NCI-H446 (cell line): Measurements from ENCODE around the gene ZCCHC14.
"Not testable (repeated sequence)": the region's sequence is repeated elsewhere in the genome, so short reads cannot be mapped to it uniquely, and the experiment has no call there.

Experiments
- DNase-seq, 2 experiments: peaks; one replicate each; lab custom pipeline; 2025; lab: John Stamatoyannopoulos, UW

Gene ZCCHC14

DNA sequence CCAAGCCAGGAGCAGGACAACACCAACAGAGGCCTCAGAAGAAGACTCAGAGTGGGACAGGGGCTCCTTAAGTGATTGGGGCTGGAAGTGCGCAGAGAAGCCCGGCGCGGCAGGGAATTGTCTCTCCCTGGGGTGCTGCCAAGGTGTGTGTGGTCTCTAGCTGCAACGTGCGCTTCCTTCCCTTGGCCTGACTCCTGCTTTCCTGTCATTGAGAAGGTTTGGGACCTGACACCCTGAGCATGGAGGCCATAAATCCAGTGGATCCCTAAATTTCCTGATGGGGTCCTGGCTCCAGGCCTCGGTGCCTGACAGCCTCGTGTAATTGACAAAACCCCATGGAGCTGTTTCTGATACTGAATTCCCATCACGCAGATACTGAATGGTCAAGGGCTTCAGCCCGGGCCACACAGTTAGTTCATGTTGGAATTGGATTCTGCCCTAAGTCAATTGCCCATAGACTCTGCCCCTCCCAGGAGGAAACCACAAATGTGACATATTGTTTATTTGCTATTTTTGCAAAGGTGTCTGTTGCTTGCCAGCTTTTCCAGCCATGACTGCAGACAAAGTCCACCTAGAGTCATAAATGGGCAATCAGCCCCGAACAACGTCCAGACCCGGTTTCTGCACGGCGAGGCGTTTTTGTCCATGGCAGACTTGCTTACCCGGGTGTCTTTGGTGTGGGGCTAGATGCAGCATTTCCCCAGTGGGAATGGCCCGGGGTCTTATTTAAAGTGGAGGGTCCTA, 4.4 kb upstream of the ZCCHC14 start:
- DNase-seq = not testable (repeated sequence)

DNA sequence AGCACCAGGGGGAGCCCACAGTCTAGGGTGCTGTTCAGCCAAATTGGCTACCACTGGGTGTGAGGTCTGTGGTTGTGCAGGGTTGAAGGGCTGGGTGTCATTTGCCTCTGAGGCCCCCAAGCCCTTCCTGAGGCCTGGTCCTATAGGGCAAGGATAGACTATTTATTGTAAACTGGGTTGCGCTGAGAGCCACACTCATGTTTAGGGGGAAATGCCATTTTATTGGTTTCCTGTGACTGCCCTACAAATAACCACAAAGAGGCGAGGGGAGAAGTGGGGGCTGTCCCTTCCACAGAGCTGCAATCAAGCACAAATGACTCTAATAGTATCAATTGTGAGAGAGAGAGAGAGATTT, 3.6 kb upstream of the ZCCHC14 start:
- DNase-seq = no peak

DNA sequence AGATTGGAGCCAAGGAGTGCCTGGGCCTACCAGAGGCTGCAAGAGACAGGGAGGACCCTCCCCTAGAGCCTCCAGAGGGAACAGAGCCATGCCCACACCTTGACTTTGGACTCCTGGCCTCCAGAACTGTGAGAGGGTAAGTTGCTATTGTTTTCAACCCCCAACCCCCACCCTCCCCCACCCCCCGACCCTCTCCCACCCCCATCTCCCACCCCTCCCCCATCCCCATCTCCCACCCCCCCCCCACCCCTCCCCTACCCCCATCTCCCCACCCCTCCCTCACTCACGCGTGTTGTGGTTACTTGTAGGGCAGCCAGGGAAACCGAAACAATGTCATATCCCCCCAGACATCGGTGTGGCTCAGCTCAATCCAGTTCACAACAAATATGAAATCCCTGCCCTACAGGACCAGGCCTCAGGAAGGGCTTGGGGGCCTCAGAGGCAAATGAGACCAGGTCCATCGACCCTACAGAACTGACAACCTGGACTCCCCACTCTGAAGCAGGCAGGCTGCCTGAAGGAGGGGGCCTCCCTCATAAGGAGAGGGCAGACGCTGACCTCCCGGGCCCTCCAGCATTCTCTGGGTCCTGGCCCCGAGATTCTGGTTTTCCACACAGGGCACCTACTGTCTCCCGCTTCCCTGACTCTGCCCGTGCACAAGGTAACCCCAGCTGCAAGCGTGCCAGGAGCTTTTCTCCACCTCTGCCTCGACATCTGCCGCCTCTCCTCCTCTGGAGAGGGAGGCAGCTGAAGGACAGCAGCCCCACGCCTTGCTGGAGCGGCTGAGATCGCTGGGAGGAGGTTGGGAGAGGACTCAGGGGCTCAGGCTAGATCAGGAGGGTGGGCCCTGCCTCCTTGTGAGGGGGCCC, 3.0 kb upstream of the ZCCHC14 start:
- no peak for DNase-seq

DNA sequence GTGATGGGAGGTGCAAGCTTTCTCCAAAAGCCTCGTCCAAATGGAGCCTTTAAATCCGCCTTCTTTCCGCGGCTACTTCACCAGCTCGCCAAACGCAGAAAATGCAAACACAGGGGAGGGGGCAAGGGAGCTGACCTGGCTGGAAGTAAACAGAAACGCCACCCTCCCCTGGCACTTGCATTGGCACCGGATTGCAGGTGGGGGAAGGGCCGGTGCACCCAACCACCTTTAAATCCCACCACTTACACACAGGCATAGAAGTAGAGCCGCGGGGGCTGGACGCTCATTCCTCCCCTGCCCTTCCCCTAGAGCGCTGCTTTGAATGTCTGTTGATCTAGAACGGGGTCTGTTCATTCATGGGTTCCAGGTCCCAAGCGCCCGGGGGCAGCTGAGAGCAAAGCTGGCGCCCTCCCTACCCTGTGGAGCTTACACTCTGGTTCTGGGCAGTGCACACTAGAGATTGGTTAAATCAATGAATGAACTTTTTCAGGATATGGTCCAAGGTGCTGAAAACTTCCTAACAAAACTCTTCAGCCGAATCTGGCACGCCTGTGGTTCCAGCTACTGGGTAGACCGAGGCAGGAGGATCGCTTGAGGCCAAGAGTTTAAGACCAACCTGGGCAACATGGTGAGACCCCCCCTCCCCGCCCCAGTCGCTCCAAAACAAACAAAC, 920 bp upstream of the ZCCHC14 start:
- no peak for DNase-seq

DNA sequence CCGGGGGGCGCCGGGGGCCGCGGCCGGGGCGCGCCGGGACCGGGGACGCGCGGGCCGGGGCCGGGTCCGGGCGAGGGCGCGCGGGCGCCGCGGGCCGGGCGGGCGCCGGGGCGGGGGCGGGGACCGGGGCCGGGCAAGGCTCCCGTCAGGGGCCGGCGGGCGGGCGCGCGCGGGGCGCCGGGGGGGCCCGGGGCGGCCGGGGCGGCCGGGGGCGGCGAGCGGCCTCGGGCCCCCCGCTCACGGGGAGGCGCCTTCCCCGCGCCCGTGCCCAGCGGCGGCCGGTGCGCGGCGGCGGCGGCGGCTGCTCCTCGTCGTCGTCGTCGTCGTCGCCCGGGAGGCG, 563 bp downstream of the ZCCHC14 start:
- no peak for DNase-seq

DNA sequence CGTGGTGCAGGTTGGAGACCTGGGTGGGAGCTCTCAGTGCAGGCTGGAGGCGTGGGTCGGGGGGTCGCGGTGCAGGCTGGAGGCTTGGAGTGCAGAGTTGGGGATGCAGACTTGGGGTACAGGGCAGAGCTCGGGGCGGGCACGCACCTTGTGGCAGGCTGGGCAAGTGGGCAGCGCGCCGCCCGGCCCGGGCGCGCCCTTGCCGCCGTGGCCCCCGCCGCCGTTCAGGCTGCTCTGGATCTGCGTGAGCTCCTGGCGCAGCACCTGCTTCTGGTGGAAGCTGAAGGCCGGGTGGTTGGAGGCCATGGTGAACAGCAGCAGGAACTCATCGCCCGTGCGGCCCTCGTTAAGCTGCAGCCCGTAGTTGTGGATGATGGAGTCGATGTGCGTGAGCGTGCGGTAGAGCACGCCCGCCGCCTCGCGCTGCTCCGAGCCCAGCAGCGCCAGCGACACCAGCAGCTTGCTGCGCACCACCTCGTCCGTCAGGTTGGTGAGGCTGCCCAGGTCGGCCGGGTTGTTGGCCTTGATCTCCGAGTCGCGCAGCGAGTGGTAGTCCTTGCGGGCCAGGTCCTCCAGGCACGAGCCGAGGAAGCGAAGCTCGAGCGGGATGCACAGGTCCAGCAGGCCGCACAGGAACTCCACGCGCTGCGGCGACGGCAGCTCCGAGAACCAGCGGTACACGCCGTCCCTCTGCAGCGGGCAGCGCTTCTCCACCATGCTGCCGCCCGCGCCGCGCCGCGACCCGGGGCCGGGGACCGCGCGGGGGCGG, 1.1 kb downstream of the ZCCHC14 start:
- DNase-seq = no peak

DNA sequence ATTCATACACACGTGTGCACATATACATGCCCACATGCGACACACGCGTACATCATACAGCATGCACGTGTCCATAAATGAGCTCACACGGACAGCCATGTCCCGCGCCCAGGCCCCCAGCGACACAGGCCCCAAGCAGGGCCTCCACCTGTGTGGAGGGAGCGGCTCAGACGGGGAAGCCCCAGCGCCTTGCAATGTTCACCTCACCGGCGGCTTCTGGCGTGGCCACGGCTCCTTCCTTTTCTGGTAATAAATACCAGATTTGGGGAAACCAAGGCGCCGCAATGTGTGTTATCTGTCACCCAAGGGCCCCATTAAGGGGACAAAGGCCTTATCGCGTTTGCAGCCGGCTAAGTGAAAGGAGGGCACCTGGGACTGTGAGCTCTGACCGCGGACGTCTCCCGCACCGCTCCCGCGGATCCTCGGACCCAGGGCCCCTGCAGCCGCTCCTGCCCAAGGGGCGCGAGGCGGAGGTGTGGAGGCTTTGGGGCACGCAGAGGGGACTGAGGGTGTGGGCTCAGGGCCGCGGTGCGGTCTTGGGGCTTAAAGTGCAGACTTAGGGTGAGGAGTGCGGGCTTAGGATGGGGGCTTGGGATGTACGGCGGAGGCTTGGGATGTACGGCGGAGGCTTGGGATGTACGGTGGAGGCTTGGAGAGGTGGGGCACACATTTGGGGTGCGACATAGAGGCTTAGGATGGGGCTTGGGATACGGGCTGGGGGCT, 1.9 kb downstream of the ZCCHC14 start:
- not testable (repeated sequence) for DNase-seq

DNA sequence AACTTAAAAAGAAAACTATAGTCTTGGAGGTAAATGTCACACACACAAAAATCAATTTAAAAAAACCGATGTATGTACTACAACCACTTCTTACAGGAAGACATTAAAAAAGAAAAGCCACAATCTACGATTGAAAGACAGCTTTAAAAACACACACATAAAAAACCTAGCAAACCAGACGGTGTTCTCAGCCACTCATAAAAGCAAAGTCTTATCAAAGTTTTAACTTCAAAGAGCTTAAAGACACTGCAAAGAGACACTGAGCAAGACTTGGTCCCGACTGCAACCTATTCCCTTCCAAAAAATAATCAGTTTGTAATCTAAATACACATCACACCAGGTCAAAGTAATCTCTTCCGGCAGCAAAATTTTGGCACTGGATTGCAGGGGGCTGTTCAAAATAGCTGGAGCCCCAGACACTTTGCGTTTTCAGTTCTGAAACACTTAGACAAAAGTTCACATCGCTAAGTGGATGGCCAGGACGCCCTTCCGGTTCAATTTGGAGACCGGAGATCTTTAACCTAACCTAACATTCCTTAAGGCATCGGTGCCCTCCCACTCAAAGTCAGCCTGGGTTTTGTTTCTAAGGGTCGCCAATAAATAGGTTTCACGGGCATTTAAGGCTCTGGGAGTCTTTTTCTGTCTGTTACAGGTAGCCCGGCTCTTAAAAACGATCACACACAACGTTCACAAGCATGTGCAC, 2.6 kb downstream of the ZCCHC14 start:
- DNase-seq = no peak

DNA sequence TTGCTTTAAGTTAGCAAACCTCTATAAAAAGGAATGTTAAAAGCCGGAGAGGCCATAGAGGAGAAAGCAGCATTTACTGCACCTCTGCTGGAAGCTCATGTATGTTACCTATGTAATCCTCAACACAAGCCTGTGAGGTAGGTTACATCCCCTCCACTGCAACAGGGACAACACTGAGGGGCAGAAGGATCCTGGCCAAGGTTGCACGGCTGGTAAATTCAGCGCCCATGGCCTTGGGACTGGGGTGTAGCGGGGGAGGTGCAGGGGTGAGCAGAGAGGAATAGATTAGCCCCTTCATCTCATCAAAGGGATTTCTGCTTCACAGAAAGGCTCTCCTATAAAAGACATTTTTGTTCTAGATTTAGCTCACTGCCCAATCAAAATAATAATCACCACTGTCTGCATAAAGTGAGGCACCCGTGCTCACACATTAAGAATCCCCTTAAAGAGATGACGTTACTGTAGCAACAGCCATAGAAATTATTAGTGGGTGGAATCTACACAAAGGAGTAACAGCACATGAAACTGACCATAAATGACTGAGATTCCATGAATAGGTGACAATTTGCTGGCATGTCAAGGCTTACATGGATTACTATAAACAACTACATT, 3.3 kb downstream of the ZCCHC14 start:
- DNase-seq = no peak

DNA sequence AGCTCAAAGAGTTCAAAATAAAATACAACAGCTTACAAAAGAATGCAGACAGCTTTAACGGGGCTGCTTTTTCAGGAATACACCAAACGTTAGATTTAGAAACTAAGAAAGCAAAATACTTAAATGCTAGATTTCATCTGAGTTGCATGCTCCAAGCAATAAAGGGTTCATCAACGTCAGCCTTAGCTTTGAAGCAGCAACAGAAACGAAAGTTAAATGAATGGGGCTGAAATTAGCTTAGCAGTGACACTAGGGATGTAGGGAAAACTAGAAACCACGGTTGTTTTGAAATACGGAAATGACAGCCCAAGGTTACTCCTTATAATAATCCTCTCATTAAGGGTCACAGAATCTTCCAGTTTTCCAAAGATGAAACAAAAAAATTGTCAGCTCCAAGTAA, 3.9 kb downstream of the ZCCHC14 start:
- not testable (repeated sequence) for DNase-seq

DNA sequence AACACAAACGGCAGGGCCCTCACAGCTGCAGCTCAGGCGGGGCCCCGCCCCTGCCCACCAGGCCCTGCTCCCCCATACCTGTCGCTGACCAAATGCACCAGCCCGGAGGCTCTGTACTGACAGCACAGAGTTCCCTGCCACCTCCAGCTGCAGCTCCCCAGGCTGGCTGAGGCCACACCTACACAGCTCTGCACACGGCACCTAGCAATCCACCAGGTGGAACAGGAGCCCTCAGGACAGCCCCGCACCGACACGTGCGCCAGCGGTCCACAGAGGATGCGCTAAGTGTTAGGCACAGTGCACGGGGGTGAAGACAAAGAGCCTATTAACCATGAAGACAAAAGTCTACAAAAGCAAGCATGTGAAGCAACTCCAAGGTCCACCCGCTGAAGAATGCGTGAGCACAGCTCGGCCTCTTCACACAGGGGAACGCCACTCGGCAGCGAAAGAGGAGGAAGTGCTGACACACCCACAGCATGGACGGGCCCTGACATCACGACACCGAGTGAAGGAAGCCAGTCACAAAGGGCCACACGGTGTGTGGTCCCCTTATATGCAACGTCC, 5.4 kb downstream of the ZCCHC14 start:
- no peak for DNase-seq

DNA sequence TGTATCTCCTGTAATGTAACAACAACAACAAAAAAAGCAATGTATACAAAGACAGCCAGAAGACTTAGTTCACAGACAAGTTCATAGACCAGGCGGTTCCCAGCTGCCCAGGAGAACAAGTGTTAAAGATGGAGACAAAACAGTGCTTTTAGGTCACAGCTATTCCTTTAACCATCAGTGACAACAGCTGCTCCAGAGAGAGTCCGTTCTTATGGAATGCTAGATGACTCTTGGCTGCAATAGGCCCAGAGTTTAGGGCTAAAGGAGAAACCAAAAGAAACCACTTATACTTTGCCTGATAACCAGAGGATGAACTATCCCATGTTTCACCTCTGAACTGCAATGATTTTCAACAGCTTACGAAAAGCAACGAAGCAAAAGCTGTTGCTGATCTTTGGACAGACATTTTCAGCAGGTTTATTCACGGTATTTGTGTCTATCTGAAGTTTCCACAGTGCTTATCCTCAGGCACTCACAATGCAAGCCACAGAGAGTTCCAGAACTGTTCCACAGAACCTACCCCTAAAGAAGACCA, 6.0 kb downstream of the ZCCHC14 start:
- no peak for DNase-seq

DNA sequence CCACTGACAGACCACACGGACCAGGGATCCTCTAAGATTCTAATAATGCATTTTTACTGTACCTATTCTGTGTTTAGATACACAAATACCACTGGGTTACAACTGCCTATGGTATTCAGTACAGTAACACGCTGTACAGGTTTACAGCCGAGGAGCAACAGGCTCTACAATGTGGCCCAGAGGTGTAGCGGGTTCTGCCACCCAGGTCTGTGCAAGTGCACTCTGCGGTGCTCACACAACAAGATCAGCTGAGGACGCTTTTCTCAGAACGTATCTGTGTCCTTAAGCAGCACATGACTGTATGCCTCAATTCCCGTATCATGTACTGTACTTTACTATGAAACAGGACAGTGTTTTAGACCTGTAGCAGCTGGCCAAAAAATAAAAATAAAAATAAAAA, 6.5 kb downstream of the ZCCHC14 start:
- DNase-seq = no peak

DNA sequence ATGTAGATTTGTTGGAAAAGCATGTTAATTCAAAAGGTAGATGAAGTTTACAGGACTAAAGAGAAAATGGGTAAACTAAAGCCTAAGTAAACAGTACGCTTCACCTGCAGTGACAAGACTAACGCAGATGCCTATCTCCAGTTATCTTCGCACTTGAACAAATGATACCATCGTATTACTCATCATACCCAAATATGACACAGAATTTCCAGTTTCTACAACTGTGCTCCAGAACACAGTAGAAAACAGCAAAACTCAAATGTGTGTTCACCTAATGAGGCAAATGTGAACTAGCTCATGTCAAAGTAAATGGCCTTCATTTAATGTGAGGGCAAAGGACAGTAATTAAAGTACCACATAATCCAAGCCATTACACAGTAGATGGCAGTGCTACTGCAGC, 7.0 kb downstream of the ZCCHC14 start:
- not testable (repeated sequence) for DNase-seq

DNA sequence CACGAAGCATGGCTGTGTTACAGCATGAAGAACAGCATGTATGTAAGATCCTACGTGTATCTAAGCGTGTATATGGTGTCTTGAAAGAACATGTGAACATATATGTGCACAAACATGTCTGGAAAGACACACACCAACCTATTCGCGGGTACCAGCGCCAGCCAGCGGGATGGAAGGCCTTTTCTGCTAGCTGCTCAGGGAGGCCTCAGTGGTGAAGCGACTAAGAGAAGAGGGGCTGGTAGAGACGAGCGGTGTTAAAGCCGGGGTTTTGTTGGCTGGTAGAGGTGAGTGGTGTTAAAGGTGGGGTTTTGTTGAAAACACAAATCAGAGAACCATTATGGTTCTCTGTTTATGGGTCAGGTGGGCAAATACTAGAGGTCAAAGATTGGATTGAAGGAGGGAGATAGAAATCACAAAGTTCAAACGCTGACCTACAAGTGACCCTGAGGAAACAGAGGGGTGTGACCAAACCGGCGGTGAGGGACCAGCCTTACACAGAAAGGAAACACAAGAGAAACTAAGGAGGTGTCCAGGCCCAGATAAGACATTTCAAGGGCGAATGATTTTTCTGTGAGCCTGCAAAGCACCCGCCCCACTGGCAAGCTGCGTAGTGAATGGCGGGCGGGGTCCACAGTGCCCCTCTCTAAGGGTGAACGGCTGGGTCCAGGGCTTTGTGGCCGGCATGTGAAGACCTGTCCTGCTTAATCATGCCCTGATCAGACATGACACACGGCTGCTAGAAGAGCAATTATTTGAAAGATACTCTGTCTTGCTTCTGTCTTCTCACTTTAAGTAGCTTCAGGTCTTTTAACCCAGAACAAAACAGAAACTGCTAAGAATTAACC, 8.1 kb downstream of the ZCCHC14 start:
- DNase-seq = no peak

DNA sequence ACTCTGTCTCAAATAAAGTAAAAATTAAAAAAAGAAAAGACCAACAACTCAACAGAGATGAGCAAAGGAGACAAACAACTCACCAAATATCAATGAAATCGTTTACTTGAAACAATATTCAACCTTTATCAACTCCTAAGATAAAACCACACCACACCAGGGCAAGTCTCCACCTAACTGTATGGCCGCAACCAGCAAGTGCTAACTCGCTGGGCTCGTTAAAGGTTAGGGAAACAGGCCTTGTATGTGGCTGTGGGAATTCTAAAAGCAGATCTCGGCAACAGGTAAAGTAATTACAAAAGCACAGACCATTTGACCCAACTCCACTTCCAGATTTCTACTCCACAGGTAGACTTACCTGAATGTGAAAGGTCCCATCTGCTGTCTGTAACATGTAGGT, 9.3 kb downstream of the ZCCHC14 start:
- no peak for DNase-seq

DNA sequence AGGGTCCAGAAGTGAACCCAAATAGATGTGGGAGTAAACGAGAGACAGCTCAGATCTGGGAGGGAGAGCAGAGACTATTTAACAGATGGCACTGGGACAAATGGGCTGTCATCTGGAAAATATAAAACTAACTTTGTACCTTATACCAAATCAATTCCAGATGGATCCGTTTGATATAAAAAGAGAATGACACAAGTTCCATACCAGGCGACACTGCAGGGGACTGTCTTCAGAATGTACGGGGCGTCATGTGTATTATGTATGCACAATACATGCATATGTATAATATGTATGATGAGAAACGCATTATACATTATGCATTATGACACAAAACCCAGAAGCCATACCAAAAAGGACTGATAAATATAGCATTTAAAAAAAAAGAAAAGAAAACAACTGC, 10.2 kb downstream of the ZCCHC14 start:
- not testable (repeated sequence) for DNase-seq

DNA sequence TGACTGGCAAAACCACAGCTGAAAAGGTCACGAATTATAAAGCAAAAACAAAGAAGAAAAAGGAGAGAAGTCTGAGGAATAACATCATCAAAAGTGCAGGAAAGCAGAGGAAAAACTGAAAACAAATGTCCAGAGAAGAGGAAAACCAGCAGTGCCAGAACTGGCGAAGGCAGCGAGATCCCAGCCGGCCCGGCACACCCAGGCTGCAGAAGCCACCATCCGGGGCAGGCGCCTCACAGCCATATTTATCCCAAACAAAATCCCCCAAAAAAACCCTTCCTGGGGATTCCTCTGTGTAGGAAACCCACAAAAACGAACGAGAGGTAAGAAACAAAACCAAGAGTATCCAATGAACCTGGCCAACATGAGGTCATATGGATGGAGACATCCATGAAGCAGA, 10.6 kb downstream of the ZCCHC14 start:
- DNase-seq = no peak

DNA sequence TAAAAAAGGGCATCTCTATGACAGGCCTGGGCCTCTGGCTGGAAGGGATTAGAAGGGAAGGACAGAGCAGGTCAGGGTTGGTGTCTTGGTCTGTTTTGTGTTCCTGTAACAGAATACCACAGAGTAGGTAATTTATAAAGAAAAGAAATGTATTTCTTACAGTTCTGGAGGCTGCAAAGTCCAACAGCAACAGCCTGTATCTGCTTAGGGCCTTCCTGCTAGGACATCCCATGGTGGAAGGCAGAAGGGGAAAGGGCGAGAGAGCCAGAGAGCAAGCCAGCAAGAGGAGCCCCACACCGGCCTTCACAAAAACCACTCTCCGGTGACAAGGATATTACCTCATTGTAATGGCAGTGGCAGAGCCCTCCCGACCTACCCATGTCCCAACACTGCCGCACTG, 11.1 kb downstream of the ZCCHC14 start:
- DNase-seq = not testable (repeated sequence)
